Astrocyte of the cerebellum (primary cell): ENCODE results near the gene PROSER2.

Experiments
- DNase-seq: peaks from one replicate; pipeline ENCODE4 v3.0.0-alpha.2; 2011; ENCODE audit warnings: low read depth
- H3K4me3 ChIP-seq: 2 replicates; pipeline ENCODE4 v1.5.1; 2011; ENCODE audit warnings: mild to moderate bottlenecking, low read depth, low read length, moderate library complexity
- CTCF ChIP-seq: IDR thresholded peaks from 2 replicates; pipeline ENCODE4 v1.5.1; 2012; ENCODE audit warnings: low read length, low read depth, moderate library complexity, mild to moderate bottlenecking; ENCODE audit errors: missing control alignments
- in situ Hi-C: cut with HindIII; loops from 2 replicates; pipeline ENCODE4 v1.10.0; 2017; ENCODE audit warnings: low sequenced_read_pairs

Gene PROSER2

DNA sequence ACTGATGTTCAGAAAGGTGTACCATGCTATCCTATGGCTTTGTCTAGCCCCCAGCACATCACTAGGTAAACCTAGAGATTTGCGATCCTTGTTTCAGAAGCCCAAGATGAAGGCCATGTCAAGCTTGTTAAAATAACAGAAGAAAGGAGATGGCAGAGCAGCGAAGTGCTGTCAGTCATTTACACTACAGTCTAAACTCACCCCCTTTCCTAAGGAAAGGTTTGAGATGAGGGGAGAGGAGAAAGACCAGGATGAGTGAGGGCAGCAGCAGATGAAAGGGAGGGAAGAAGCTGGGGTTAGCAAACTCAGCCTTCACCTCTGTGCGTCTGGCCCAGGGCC is 74.8 kb downstream of the PROSER2 start:
- TF ChIP-seq CTCF = no peak
- H3K4me3 ChIP-seq = no peak overlapping the region
- DNase-seq = no peak
- in situ Hi-C loops = no loop called here

DNA sequence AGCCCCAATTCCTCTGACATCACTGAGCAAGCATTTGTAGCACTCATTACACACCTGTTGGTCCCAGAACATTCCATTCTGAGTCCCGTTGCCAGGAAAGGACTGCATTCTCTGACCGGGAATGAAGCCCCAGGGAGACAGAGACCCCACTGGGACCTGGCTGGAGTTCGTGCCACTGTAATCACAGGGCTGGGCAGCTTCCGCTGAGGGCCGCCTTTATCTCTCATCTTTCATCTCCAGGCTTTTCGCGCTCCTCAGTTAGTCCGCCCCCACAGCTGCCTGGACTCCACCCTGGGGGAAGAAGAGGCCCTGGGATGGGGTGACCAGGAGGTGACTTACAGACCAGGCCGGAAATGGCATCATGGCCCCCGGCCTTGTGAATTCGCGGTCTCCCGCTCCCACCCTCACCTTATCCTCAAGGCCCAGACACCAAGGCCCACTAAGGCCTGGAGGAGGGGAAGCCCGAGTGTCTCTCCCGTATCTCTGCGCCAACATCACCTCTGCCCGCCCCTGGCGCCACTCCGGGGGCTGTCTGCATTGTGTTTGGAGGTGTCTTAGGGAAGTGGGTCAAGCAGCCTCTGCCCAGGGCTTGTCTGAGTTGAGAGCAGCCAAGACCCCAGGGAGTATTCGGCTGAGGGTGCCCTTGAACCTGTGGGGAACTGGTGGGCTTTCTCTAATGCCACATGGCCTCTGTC is 75.4 kb downstream of the PROSER2 start:
- DNase-seq = peak; percentile 12
- in situ Hi-C loops = no loop called here
- TF ChIP-seq CTCF = no peak
- H3K4me3 ChIP-seq = no peak overlapping the region

DNA sequence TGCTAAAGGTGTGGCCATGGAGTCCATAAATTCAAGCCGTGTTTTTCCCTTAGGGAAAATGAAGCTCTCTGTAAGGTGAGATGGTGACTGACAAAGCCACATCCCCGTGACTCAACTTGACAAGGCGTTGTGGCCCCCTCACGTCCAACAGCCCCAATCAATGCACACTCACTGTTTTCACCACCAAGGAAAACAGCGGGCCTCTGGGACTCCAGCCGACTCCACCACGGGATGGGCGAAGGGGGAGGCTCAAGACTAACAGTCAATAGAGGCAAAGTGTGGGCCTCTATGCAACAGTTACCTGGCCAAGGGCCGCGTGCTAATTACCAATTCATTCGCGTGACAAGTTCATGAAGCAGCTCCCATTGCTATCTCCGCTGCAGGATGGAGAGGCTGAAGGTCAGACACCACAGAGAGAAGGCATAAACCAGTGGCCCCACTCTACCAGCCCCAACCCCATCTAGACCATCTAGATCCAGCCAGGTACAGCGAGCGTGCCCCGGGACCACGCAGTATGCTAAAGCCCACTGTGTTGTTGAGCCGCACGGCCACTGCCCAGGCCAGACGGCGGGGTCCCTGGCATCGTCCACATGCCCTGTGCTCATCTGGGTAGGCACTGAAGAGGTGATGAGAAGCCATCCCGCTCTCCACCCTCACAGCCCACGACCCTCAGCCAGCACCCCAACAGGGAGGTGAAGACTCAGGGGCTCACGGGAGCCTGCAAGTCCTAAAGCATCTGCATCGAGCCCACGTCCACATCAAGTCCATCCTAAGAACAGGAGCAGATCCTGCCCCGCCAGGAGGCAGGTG is 76.1 kb downstream of the PROSER2 start:
- DNase-seq = no peak
- in situ Hi-C loops = no loop called here
- no peak for TF ChIP-seq CTCF
- H3K4me3 ChIP-seq = no peak overlapping the region

DNA sequence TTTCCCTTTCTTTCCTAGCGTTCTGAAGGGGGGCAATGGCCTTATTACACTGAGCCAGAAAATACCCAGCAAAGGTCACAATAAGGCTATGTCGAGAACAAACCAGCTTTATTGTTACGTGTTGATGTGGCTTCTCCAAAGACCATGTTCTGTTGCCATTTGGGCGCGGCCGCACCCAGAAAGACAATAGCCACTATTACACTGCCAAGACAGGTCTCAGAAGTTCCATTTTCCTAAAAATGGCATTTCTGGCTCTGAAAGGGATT is 77.8 kb downstream of the PROSER2 start:
- no peak for DNase-seq
- TF ChIP-seq CTCF = no peak
- in situ Hi-C loops = no loop called here
- no peak overlapping the region for H3K4me3 ChIP-seq

DNA sequence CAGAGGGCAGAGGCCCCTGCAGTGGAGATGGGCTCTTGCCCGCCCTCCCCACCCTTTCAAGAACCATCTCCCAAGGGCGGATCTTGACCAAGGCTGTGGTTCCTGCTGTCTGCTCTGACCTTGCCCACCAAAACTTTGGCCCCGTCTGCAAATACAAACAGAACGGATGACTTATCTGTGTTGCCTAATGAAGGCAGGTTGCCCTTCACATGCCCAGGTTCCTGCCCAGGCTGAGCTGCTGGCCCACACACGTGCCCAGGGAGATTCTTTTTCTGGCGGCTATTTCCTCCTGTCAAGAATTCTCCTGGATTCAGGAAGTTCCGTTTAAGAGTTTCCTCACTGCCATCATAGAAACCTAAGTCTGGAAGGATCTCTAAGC is 78.3 kb downstream of the PROSER2 start:
- in situ Hi-C loops = no loop called here
- H3K4me3 ChIP-seq = no peak overlapping the region
- no peak for TF ChIP-seq CTCF
- DNase-seq = no peak

- H3K4me3 ChIP-seq = no peak overlapping the region
- no peak for DNase-seq
- in situ Hi-C loops = no loop called here
- no peak for TF ChIP-seq CTCF
Measured at GRCh38 chr10:11901833-11902475, 78.8 kb downstream of the PROSER2 start.
